Testis (tissue), 2 donors: Measurements from ENCODE around the gene HEXD.

ENCODE experiments used
- CTCF ChIP-seq, 3 experiments: fragments of 450-650 bp in 2 of 3; fragments of 200-600 bp in 1 of 3; sonication (generic) in 1 of 3; IDR thresholded peaks; one replicate each; pipeline ENCODE4 v1.5.1; 2016 to 2019; ENCODE audit warnings: antibody characterized with exemption in 3 of 3, mild to moderate bottlenecking in 2 of 3, moderate library complexity in 1 of 3
- POLR2A ChIP-seq: fragments of 450-650 bp; IDR thresholded peaks from one replicate; pipeline ENCODE4 v1.6.1; 2017; ENCODE audit warnings: antibody characterized with exemption, mild to moderate bottlenecking, moderate library complexity

GRCh38 chr17:82468692-82469091 is 50.5 kb downstream of the HEXD start:
- TF ChIP-seq CTCF (IDR thresholded peaks at IDR 0.05): no peak
- no peak for TF ChIP-seq POLR2A
